GM15510 (cell line): ENCODE measurements around the gene CD180.

Experiments used
- POLR2A ChIP-seq: IDR thresholded peaks from 3 replicates; pipeline ENCODE4 v1.6.1; 2011; ENCODE audit warnings: borderline replicate concordance; ENCODE audit not compliant: insufficient read length; ENCODE audit errors: extremely low read depth

The CD180 gene

GRCh38 chr5:67221487-67222242, 25.1 kb upstream of the CD180 start:
- TF ChIP-seq POLR2A = no peak

GRCh38 chr5:67216564-67216963, 20.0 kb upstream of the CD180 start:
- no peak for TF ChIP-seq POLR2A

GRCh38 chr5:67215519-67216471, 19.2 kb upstream of the CD180 start:
- peak; percentile 39 for TF ChIP-seq POLR2A

- TF ChIP-seq POLR2A = no peak
These were observed 18.3 kb upstream of the CD180 start for GRCh38 chr5:67214707-67215447.

- no peak for TF ChIP-seq POLR2A
These were observed 17.4 kb upstream of the CD180 start for GRCh38 chr5:67214036-67214435.

- no peak for TF ChIP-seq POLR2A
These were observed 15.3 kb upstream of the CD180 start for GRCh38 chr5:67211926-67212325.

GRCh38 chr5:67209141-67209771, 12.7 kb upstream of the CD180 start:
- TF ChIP-seq POLR2A = no peak

GRCh38 chr5:67208403-67208802, 11.8 kb upstream of the CD180 start:
- TF ChIP-seq POLR2A = no peak

GRCh38 chr5:67206929-67207328, 10.3 kb upstream of the CD180 start:
- TF ChIP-seq POLR2A = no peak

- no peak for TF ChIP-seq POLR2A
These were observed 9.9 kb upstream of the CD180 start for GRCh38 chr5:67206461-67206860.

GRCh38 chr5:67205981-67206380, 9.4 kb upstream of the CD180 start:
- no peak for TF ChIP-seq POLR2A

- TF ChIP-seq POLR2A = no peak
These were observed 8.2 kb upstream of the CD180 start for GRCh38 chr5:67204821-67205220.

GRCh38 chr5:67203701-67204074, 7.1 kb upstream of the CD180 start:
- no peak for TF ChIP-seq POLR2A

- TF ChIP-seq POLR2A = no peak
These were observed 6.2 kb upstream of the CD180 start for GRCh38 chr5:67202828-67203227.
